HL-60 (cell line): Measurements from ENCODE around the gene CERS6.

Source experiments
- CTCF ChIP-seq: IDR thresholded peaks from one replicate; pipeline ENCODE4 v1.5.1; 2011; ENCODE audit warnings: low read length, control low read depth, inconsistent platforms; ENCODE audit not compliant: insufficient read depth
- POLR2AphosphoS5 ChIP-seq: IDR thresholded peaks from 2 replicates; pipeline ENCODE4 v1.6.1; 2012; ENCODE audit warnings: low read depth
- REST ChIP-seq: IDR thresholded peaks from 2 replicates; pipeline ENCODE4 v1.6.1; 2012; ENCODE audit warnings: low read depth; ENCODE audit not compliant: insufficient replicate concordance

- TF ChIP-seq CTCF, result no peak
- TF ChIP-seq REST, result no peak
- no peak for TF ChIP-seq POLR2AphosphoS5
These were observed 238.1 kb downstream of the CERS6 start for GRCh38 chr2:168694173-168694572.
